Activated CD4-positive, alpha-beta T cell treated with anti-CD3 and anti-CD28 coated beads, Interleukin-2, amount 50 U/mL, for 4 hours (primary cell): ENCODE measurements around the gene FADS3.
A peak's percentile ranks its signal among the peaks of the same experiment; 100 is the strongest.

Source experiments
- DNase-seq, 2 experiments: peaks; one replicate each; pipeline ENCODE4 v3.0.0-alpha.2; 2020

The FADS3 gene

GRCh38 chr11:61912991-61913698 lies 21.8 kb upstream of the FADS3 start:
- no peak for DNase-seq

- DNase-seq, result no peak
Measured at GRCh38 chr11:61912530-61912898, 21.2 kb upstream of the FADS3 start.

- DNase-seq, result no peak
Measured at GRCh38 chr11:61911701-61912529, 20.6 kb upstream of the FADS3 start.

GRCh38 chr11:61911128-61911700 lies 19.9 kb upstream of the FADS3 start:
- no peak for DNase-seq

- no peak for DNase-seq
Measured at GRCh38 chr11:61910187-61911127, 19.1 kb upstream of the FADS3 start.

- no peak for DNase-seq
Measured at GRCh38 chr11:61908730-61909316, 17.5 kb upstream of the FADS3 start.

- DNase-seq, result no peak
Measured at GRCh38 chr11:61907871-61908729, 16.8 kb upstream of the FADS3 start.

- DNase-seq, result no peak
Measured at GRCh38 chr11:61907282-61907681, 15.9 kb upstream of the FADS3 start.

- no peak for DNase-seq
Measured at GRCh38 chr11:61906522-61906909, 15.2 kb upstream of the FADS3 start.

GRCh38 chr11:61905801-61906521 lies 14.6 kb upstream of the FADS3 start:
- no peak for DNase-seq

- no peak for DNase-seq
Measured at GRCh38 chr11:61905067-61905696, 13.8 kb upstream of the FADS3 start.

- no peak for DNase-seq
Measured at GRCh38 chr11:61904539-61905048, 13.2 kb upstream of the FADS3 start.

- no peak for DNase-seq
Measured at GRCh38 chr11:61903845-61904244, 12.5 kb upstream of the FADS3 start.

GRCh38 chr11:61902313-61902712 lies 11.0 kb upstream of the FADS3 start:
- no peak for DNase-seq

- no peak for DNase-seq
Measured at GRCh38 chr11:61901397-61901796, 10.1 kb upstream of the FADS3 start.

GRCh38 chr11:61900251-61900650 lies 8.9 kb upstream of the FADS3 start:
- no peak for DNase-seq

GRCh38 chr11:61899146-61899841 lies 7.9 kb upstream of the FADS3 start:
- peak; percentile 89 to 92 for DNase-seq

- DNase-seq, result no peak
Measured at GRCh38 chr11:61898247-61898582, 6.9 kb upstream of the FADS3 start.
